GM23338 (cell line): ENCODE results near the gene KIF6. TPM values are rescaled to one million over a fixed set of nuclear protein-coding genes. Genes with fewer than 3 reads are reported as not detected.

Source experiments
- ATAC-seq: fragments of 200-7000 bp; cut with Tn5 transposase; 3 replicates; pipeline ENCODE4 v1.9.1; 2020
- DNase-seq: peaks from one replicate; pipeline ENCODE4 v3.0.0-alpha.2; 2015; ENCODE audit warnings: low spot score
- H2AFZ ChIP-seq: fragments of 200-600 bp; sonication (generic); 2 replicates; pipeline ENCODE4 v1.8.0; 2016; ENCODE audit warnings: antibody characterized with exemption, mild to moderate bottlenecking, moderate library complexity
- H3F3A ChIP-seq: fragments of 200-600 bp; sonication (generic); replicated peaks from 2 replicates; pipeline ENCODE4 v1.8.0; 2017; ENCODE audit warnings: antibody characterized with exemption, mixed run types, low read depth
- H3K27ac ChIP-seq: fragments of 200-600 bp; sonication (generic); 2 replicates; pipeline ENCODE4 v1.6.1; 2016; ENCODE audit warnings: low read depth
- H3K27me3 ChIP-seq: fragments of 200-600 bp; sonication (generic); 2 replicates; pipeline ENCODE4 v1.8.0; 2016; ENCODE audit warnings: mild to moderate bottlenecking, mixed run types, moderate library complexity; ENCODE audit not compliant: insufficient read depth
- H3K36me3 ChIP-seq: fragments of 200-600 bp; sonication (generic); 2 replicates; pipeline ENCODE4 v1.8.0; 2016; ENCODE audit warnings: mild to moderate bottlenecking; ENCODE audit not compliant: insufficient read depth
- H3K4me1 ChIP-seq: fragments of 200-600 bp; sonication (generic); 2 replicates; pipeline ENCODE4 v1.8.0; 2016; ENCODE audit warnings: mild to moderate bottlenecking, moderate library complexity; ENCODE audit not compliant: insufficient read depth
- H3K4me2 ChIP-seq: fragments of 200-600 bp; sonication (generic); 2 replicates; pipeline ENCODE4 v1.7.1; 2017; ENCODE audit warnings: mixed run types
- H3K4me3 ChIP-seq: fragments of 200-600 bp; sonication (generic); 2 replicates; pipeline ENCODE4 v1.6.1; 2016; ENCODE audit warnings: mixed run types
- H3K79me2 ChIP-seq: fragments of 200-600 bp; sonication (generic); replicated peaks from 2 replicates; pipeline ENCODE4 v1.8.0; 2017; ENCODE audit warnings: mild to moderate bottlenecking; ENCODE audit not compliant: insufficient read depth
- H3K9me2 ChIP-seq: fragments of 200-600 bp; sonication (generic); 2 replicates; pipeline ENCODE4 v1.8.0; 2017; ENCODE audit not compliant: insufficient read depth
- H4K20me1 ChIP-seq: fragments of 200-600 bp; sonication (generic); replicated peaks from 2 replicates; pipeline ENCODE4 v1.8.0; 2017; ENCODE audit warnings: mild to moderate bottlenecking; ENCODE audit not compliant: insufficient read depth
- H3K27ac Mint-ChIP-seq: 2 replicates; pipeline ENCODE4 v1.8.0; 2020; ENCODE audit warnings: inconsistent platforms, mild to moderate bottlenecking, moderate library complexity, mixed read lengths
- H3K27me3 Mint-ChIP-seq: 3 replicates; pipeline ENCODE4 v1.8.0; 2022; ENCODE audit warnings: low read depth, mild to moderate bottlenecking, moderate library complexity, mixed read lengths, inconsistent platforms; ENCODE audit not compliant: insufficient read depth, poor library complexity
- H3K36me3 Mint-ChIP-seq: 3 replicates; pipeline ENCODE4 v1.8.0; 2021; ENCODE audit warnings: low read depth, mild to moderate bottlenecking, inconsistent platforms, moderate library complexity, mixed read lengths
- H3K4me1 Mint-ChIP-seq: 3 replicates; pipeline ENCODE4 v1.8.0; 2020; ENCODE audit warnings: mild to moderate bottlenecking, inconsistent platforms, mixed read lengths
- H3K4me3 Mint-ChIP-seq: 3 replicates; pipeline ENCODE4 v1.8.0; 2021; ENCODE audit warnings: moderate library complexity, mild to moderate bottlenecking, inconsistent platforms, mixed read lengths
- H3K9me3 Mint-ChIP-seq: 3 replicates; pipeline ENCODE4 v1.8.0; 2020; ENCODE audit warnings: moderate library complexity, mild to moderate bottlenecking, inconsistent platforms, mixed read lengths
- CREB1 ChIP-seq: fragments of 250-450 bp; sonication (Bioruptor Pico); IDR thresholded peaks from 2 replicates; pipeline ENCODE4 v1.5.0; 2020; ENCODE audit warnings: low read depth, mild to moderate bottlenecking, moderate library complexity
- EZH2 ChIP-seq: fragments of 200-600 bp; sonication (generic); IDR thresholded peaks from one replicate; pipeline ENCODE4 v1.8.0; 2017; ENCODE audit warnings: antibody characterized with exemption, mild to moderate bottlenecking, low read depth; ENCODE audit not compliant: unreplicated experiment
- EZH2phosphoT487 ChIP-seq: fragments of 200-600 bp; sonication (generic); IDR thresholded peaks from one replicate; pipeline ENCODE4 v1.8.1; 2018; ENCODE audit warnings: antibody characterized with exemption; ENCODE audit not compliant: unreplicated experiment
- NANOG ChIP-seq: IDR thresholded peaks from 2 replicates; pipeline ENCODE4 v1.6.1; 2016; ENCODE audit warnings: antibody characterized with exemption, borderline replicate concordance
- STAT1 ChIP-seq: IDR thresholded peaks from one replicate; pipeline ENCODE4 v1.6.1; 2016; ENCODE audit warnings: antibody characterized with exemption; ENCODE audit not compliant: unreplicated experiment
- ZNF114 ChIP-seq: fragments of 250-450 bp; sonication (Bioruptor Pico); IDR thresholded peaks from 2 replicates; pipeline ENCODE4 v1.5.0; 2020; ENCODE audit warnings: mild to moderate bottlenecking, moderate library complexity
- ZNF331 ChIP-seq: fragments of 250-450 bp; sonication (Bioruptor Pico); IDR thresholded peaks from 2 replicates; pipeline ENCODE4 v1.5.0; 2020; ENCODE audit warnings: low read depth, mild to moderate bottlenecking, moderate library complexity
- polyA plus RNA-seq: library from polyadenylated mRNA; unstranded; fragments of >200 nt; fragmentation: Nextera tagmentation; extraction: Ambion mirVana; gene quantifications from 2 replicates; pipeline ENCODE4 v1.2.1, GENCODE V29; 2016
- total RNA-seq: library from RNA; depleted of rRNA; stranded (reverse); fragments of >200 nt; shearing (Covaris generic); gene quantifications from 2 replicates; pipeline ENCODE4 v1.2.3, GENCODE V29; 2014
- TF ChIP-seq, protein P1 (sequence below), 2 experiments: fragments of 200-600 bp in 1 of 2; sonication (generic) in 1 of 2; conservative IDR thresholded peaks; 2 replicates each; pipeline versions ENCODE4 v1.5.1 to v1.6.1; 2016 to 2017; ENCODE audit warnings: antibody characterized with exemption in 2 of 2, low read depth in 2 of 2, mild to moderate bottlenecking in 2 of 2, moderate library complexity in 1 of 2
- TF ChIP-seq, protein P2 (sequence below): fragments of 250-450 bp; sonication (Bioruptor Pico); IDR thresholded peaks from 2 replicates; pipeline ENCODE4 v1.5.0; 2020; ENCODE audit warnings: mild to moderate bottlenecking, moderate library complexity

Gene KIF6
- total and polyA plus RNA-seq, 2 experiments from 2014 or later = 0.87 to 1.7 TPM

DNA sequence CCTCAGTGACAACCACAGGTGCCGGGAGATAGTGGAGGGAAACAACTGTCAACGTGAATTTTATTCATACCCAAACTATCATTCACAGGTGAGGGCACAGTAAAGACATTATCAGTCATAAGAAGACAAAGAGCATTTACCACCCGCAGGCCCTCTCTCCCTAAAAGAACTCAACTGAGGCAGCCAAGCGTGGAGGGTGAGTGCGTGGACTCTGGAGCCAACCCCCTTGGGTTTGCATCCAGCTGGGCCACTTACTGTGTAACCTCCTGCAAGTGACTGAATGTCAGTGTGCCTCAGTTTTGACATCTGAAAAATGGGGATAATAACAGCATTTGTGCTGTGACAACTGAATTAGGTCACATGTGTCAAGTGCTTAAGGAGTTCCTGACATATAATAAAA, 332.1 kb downstream of the KIF6 start (continued):
- TF ChIP-seq, protein P1, sequence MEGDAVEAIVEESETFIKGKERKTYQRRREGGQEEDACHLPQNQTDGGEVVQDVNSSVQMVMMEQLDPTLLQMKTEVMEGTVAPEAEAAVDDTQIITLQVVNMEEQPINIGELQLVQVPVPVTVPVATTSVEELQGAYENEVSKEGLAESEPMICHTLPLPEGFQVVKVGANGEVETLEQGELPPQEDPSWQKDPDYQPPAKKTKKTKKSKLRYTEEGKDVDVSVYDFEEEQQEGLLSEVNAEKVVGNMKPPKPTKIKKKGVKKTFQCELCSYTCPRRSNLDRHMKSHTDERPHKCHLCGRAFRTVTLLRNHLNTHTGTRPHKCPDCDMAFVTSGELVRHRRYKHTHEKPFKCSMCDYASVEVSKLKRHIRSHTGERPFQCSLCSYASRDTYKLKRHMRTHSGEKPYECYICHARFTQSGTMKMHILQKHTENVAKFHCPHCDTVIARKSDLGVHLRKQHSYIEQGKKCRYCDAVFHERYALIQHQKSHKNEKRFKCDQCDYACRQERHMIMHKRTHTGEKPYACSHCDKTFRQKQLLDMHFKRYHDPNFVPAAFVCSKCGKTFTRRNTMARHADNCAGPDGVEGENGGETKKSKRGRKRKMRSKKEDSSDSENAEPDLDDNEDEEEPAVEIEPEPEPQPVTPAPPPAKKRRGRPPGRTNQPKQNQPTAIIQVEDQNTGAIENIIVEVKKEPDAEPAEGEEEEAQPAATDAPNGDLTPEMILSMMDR (conservative IDR thresholded peaks at IDR 0.05; ENCODE audit: low read depth in 2 of 2) = no peak
- no peak for TF ChIP-seq EZH2
- TF ChIP-seq NANOG = no peak
- TF ChIP-seq STAT1 = no peak
- no peak for TF ChIP-seq CREB1
- no peak for TF ChIP-seq ZNF331 (CRISPR knock-in tag)

DNA sequence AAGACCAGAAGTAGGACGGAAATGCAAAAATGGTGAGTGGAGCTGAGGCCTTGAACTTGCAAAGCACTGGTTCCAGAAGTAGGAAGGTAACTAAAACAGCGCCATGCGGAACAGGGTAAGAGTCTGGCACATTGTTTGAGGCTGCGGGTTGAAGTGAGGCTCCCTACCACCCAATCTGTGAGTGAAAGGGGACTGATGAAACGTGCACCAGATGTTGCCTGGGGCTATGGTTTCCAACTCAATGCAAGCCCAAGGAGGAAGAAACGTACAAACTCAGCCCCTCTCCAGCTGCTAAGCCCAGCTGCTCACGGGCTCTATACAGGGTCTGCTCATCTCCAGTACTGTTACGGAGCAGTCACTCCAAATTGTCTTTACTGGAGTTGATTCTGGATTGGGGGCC, 334.0 kb downstream of the KIF6 start:
- Histone ChIP-seq H3K4me1 (peaks cover 3% of the 10 kb centered on the region; the same call in 1 of the 2 replicates), H3K27ac (no peak overlapping the region), H4K20me1 (no peaks in the 10 kb centered on the region), H3K27me3 (no peaks in the 10 kb centered on the region), H2AFZ (no peak overlapping the region), H3K4me3 (no peak overlapping the region), H3K36me3 (no peaks in the 10 kb centered on the region), H3K9me2 (no peaks in the 10 kb centered on the region), H3F3A (no peaks in the 10 kb centered on the region), H3K79me2 (no peaks in the 10 kb centered on the region), H3K4me2 (no peak overlapping the region)
- peaks cover 4% of the 10 kb centered on the region for H3K4me1 Mint-ChIP-seq
- no peaks in the 10 kb centered on the region for H3K9me3 Mint-ChIP-seq
- no peak for DNase-seq
- H3K36me3 Mint-ChIP-seq = no peaks in the 10 kb centered on the region
- no peak for ATAC-seq
- H3K27ac Mint-ChIP-seq = no peak overlapping the region
- H3K27me3 Mint-ChIP-seq = no peaks in the 10 kb centered on the region
- TF ChIP-seq, protein P2, sequence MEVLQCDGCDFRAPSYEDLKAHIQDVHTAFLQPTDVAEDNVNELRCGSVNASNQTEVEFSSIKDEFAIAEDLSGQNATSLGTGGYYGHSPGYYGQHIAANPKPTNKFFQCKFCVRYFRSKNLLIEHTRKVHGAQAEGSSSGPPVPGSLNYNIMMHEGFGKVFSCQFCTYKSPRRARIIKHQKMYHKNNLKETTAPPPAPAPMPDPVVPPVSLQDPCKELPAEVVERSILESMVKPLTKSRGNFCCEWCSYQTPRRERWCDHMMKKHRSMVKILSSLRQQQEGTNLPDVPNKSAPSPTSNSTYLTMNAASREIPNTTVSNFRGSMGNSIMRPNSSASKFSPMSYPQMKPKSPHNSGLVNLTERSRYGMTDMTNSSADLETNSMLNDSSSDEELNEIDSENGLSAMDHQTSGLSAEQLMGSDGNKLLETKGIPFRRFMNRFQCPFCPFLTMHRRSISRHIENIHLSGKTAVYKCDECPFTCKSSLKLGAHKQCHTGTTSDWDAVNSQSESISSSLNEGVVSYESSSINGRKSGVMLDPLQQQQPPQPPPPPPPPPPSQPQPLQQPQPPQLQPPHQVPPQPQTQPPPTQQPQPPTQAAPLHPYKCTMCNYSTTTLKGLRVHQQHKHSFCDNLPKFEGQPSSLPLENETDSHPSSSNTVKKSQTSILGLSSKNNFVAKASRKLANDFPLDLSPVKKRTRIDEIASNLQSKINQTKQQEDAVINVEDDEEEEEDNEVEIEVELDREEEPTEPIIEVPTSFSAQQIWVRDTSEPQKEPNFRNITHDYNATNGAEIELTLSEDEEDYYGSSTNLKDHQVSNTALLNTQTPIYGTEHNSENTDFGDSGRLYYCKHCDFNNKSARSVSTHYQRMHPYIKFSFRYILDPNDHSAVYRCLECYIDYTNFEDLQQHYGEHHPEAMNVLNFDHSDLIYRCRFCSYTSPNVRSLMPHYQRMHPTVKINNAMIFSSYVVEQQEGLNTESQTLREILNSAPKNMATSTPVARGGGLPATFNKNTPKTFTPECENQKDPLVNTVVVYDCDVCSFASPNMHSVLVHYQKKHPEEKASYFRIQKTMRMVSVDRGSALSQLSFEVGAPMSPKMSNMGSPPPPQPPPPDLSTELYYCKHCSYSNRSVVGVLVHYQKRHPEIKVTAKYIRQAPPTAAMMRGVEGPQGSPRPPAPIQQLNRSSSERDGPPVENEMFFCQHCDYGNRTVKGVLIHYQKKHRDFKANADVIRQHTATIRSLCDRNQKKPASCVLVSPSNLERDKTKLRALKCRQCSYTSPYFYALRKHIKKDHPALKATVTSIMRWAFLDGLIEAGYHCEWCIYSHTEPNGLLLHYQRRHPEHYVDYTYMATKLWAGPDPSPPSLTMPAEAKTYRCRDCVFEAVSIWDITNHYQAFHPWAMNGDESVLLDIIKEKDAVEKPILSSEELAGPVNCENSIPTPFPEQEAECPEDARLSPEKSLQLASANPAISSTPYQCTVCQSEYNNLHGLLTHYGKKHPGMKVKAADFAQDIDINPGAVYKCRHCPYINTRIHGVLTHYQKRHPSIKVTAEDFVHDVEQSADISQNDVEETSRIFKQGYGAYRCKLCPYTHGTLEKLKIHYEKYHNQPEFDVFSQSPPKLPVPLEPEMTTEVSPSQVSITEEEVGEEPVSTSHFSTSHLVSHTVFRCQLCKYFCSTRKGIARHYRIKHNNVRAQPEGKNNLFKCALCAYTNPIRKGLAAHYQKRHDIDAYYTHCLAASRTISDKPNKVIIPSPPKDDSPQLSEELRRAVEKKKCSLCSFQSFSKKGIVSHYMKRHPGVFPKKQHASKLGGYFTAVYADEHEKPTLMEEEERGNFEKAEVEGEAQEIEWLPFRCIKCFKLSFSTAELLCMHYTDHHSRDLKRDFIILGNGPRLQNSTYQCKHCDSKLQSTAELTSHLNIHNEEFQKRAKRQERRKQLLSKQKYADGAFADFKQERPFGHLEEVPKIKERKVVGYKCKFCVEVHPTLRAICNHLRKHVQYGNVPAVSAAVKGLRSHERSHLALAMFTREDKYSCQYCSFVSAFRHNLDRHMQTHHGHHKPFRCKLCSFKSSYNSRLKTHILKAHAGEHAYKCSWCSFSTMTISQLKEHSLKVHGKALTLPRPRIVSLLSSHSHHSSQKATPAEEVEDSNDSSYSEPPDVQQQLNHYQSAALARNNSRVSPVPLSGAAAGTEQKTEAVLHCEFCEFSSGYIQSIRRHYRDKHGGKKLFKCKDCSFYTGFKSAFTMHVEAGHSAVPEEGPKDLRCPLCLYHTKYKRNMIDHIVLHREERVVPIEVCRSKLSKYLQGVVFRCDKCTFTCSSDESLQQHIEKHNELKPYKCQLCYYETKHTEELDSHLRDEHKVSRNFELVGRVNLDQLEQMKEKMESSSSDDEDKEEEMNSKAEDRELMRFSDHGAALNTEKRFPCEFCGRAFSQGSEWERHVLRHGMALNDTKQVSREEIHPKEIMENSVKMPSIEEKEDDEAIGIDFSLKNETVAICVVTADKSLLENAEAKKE (CRISPR knock-in tag) = no peak
- TF ChIP-seq, protein P1 (conservative IDR thresholded peaks at IDR 0.05; ENCODE audit: low read depth in 2 of 2) = no peak
- TF ChIP-seq EZH2phosphoT487 (no peak), ZNF114 (CRISPR knock-in tag) (no peak), NANOG (no peak), ZNF331 (CRISPR knock-in tag) (no peak), CREB1 (no peak), STAT1 (no peak), EZH2 (no peak)
- no peak overlapping the region for H3K4me3 Mint-ChIP-seq
